Activated CD8-positive, alpha-beta memory T cell treated with anti-CD3 and anti-CD28 coated beads for 4 hours (primary cell): ENCODE results near the gene SAFB2.

Source experiments
- DNase-seq, 2 donors: peaks; one replicate each; pipeline ENCODE4 v3.0.0-alpha.2; 2020; ENCODE audit warnings: low read depth in 2 of 2

The SAFB2 gene

GRCh38 chr19:5542665-5543064 lies 79.9 kb downstream of the SAFB2 start:
- DNase-seq = no peak

GRCh38 chr19:5541456-5541855 lies 81.1 kb downstream of the SAFB2 start:
- no peak for DNase-seq

- DNase-seq = no peak
Measured at GRCh38 chr19:5540208-5540607, 82.4 kb downstream of the SAFB2 start.

- DNase-seq = no peak
Measured at GRCh38 chr19:5537870-5538269, 84.7 kb downstream of the SAFB2 start.
